ENCODE data around the gene SLC35F3. TPM values are rescaled to one million over a fixed set of nuclear protein-coding genes. Genes with fewer than 3 reads are reported as not detected.

The SLC35F3 gene
- total RNA-seq, 2 donors from 2014 or later: 14.4 to 14.8 TPM

DNA sequence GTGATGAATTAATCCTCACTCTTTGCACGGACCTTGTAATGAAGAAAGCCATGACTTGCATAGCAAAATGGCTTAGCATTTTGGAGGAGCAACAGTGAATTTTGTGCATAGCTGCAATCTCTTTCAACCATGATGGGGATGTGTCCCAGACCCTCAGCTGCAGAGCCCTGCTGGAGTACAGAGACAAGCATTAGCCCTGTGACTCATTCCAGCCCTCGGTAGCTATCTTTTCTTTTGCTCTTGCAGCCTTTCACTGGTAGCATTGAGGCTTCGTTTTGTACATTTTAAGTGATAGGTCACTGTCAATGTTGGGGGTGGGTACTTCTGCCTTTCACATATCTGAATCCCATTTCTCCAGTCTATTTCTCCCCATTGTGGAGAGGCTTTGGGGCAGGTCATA, 58.4 kb downstream of the SLC35F3 start:
- TF ChIP-seq, protein P1, sequence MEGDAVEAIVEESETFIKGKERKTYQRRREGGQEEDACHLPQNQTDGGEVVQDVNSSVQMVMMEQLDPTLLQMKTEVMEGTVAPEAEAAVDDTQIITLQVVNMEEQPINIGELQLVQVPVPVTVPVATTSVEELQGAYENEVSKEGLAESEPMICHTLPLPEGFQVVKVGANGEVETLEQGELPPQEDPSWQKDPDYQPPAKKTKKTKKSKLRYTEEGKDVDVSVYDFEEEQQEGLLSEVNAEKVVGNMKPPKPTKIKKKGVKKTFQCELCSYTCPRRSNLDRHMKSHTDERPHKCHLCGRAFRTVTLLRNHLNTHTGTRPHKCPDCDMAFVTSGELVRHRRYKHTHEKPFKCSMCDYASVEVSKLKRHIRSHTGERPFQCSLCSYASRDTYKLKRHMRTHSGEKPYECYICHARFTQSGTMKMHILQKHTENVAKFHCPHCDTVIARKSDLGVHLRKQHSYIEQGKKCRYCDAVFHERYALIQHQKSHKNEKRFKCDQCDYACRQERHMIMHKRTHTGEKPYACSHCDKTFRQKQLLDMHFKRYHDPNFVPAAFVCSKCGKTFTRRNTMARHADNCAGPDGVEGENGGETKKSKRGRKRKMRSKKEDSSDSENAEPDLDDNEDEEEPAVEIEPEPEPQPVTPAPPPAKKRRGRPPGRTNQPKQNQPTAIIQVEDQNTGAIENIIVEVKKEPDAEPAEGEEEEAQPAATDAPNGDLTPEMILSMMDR (conservative IDR thresholded peaks at IDR 0.05): no peak
- H3K27ac ChIP-seq (ENCODE audit: low read depth, low read length): no peak overlapping the region
- Mint-ChIP-seq H3K9me3 (peaks cover 13% of the 10 kb centered on the region), H3K36me3 (ENCODE audit: low read depth) (peaks cover 6% of the 10 kb centered on the region), H3K4me1 (no peaks in the 10 kb centered on the region), H3K27me3 (ENCODE audit: insufficient read depth) (peaks cover 4% of the 10 kb centered on the region), H3K4me3 (no peak overlapping the region), H3K27ac (no peak overlapping the region)
- H3K9ac ChIP-seq (ENCODE audit: extremely low read depth, low read length, poor library complexity, severe bottlenecking): no peak overlapping the region
- no peak for DNase-seq
- H3K27me3 ChIP-seq (ENCODE audit: control insufficient read depth, insufficient read depth, low read length, poor library complexity, severe bottlenecking): no peaks in the 10 kb centered on the region
- H3K4me1 ChIP-seq (ENCODE audit: control insufficient read depth, insufficient read depth, low read length): no peaks in the 10 kb centered on the region
- peaks cover 19% of the 10 kb centered on the region for H3K9me3 ChIP-seq (ENCODE audit: control insufficient read depth, low read length)
- H3K4me3 ChIP-seq (ENCODE audit: low read length): no peak overlapping the region
- H3K36me3 ChIP-seq (ENCODE audit: control insufficient read depth, insufficient read depth, low read length): no peaks in the 10 kb centered on the region
- 92 to 100% methylated on average over 1 to 3 of the region's 3 CpGs for WGBS, 2 experiments (ENCODE audit: insufficient coverage in 1 of 2, insufficient read length in 1 of 2)

DNA sequence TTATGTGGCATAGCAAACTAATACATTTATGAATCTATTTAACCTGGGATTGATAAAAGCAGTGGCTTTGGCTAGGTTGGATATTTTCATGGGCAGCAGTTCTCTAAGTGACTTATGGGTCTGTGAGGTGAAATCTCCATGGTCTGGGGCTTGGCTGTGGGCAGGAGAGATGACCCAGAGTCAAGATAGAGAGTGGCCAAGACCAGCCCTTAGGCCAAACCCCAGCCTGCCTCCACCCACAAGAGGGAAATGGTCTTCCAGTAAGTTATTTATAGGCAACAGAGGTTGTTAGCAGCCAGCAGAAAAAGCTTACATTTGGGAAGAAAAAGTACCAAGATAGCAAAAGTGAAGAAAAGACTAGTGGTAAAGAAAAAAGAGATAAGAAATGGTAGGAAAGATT, 61.4 kb downstream of the SLC35F3 start:
- peaks cover 6% of the 10 kb centered on the region for H3K36me3 Mint-ChIP-seq (ENCODE audit: low read depth)
- Histone ChIP-seq H3K36me3 (ENCODE audit: control insufficient read depth, insufficient read depth, low read length) (no peaks in the 10 kb centered on the region), H3K27ac (ENCODE audit: low read depth, low read length) (no peak overlapping the region), H3K4me3 (ENCODE audit: low read length) (no peak overlapping the region), H3K27me3 (ENCODE audit: control insufficient read depth, insufficient read depth, low read length, poor library complexity, severe bottlenecking) (no peaks in the 10 kb centered on the region), H3K9ac (ENCODE audit: extremely low read depth, low read length, poor library complexity, severe bottlenecking) (no peak overlapping the region), H3K9me3 (ENCODE audit: control insufficient read depth, low read length) (peaks cover 19% of the 10 kb centered on the region), H3K4me1 (ENCODE audit: control insufficient read depth, insufficient read depth, low read length) (no peaks in the 10 kb centered on the region)
- peaks cover 10% of the 10 kb centered on the region for H3K9me3 Mint-ChIP-seq
- TF ChIP-seq, protein P1 (conservative IDR thresholded peaks at IDR 0.05): no peak
- H3K27ac Mint-ChIP-seq: no peak overlapping the region
- peaks cover 8% of the 10 kb centered on the region for H3K4me1 Mint-ChIP-seq
- H3K27me3 Mint-ChIP-seq (ENCODE audit: insufficient read depth): no peaks in the 10 kb centered on the region
- DNase-seq: no peak
- H3K4me3 Mint-ChIP-seq: no peak overlapping the region

DNA sequence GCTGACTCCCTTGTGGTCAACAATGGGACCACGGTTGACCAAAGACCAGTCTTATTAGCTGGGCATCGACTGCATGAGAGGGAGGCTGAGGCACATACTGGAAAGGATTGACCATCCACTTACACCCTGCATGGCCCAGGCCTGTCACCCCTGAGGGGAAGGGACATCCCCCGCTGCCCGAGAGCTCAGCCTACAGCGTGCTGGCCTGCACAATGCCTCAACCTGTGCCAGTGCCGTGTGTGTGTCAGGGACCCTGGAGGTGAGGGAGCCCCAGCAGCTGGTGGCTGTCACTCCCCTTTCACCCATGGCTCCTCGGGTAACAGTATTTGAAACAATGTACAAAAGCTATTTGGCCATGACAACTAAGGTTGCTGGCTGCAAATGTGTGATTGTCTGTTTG, 67.3 kb downstream of the SLC35F3 start:
- H3K4me1 Mint-ChIP-seq: peaks cover 8% of the 10 kb centered on the region

More for the DNA sequence above, 67.3 kb downstream of the SLC35F3 start:
- no peak overlapping the region for H3K4me3 Mint-ChIP-seq
- no peak for DNase-seq
- 85 to 91% methylated on average over 4 to 7 of the region's 7 CpGs for WGBS, 2 experiments (ENCODE audit: insufficient coverage in 1 of 2, insufficient read length in 1 of 2)
- no peak overlapping the region for H3K27ac Mint-ChIP-seq
- Histone ChIP-seq H3K27ac (ENCODE audit: low read depth, low read length) (no peak overlapping the region), H3K36me3 (ENCODE audit: control insufficient read depth, insufficient read depth, low read length) (no peaks in the 10 kb centered on the region), H3K4me1 (ENCODE audit: control insufficient read depth, insufficient read depth, low read length) (no peaks in the 10 kb centered on the region), H3K4me3 (ENCODE audit: low read length) (no peak overlapping the region), H3K9me3 (ENCODE audit: control insufficient read depth, low read length) (no peaks in the 10 kb centered on the region), H3K27me3 (ENCODE audit: control insufficient read depth, insufficient read depth, low read length, poor library complexity, severe bottlenecking) (no peaks in the 10 kb centered on the region), H3K9ac (ENCODE audit: extremely low read depth, low read length, poor library complexity, severe bottlenecking) (no peak overlapping the region)
- TF ChIP-seq, protein P1 (conservative IDR thresholded peaks at IDR 0.05): no peak
- peaks cover 3% of the 10 kb centered on the region for H3K36me3 Mint-ChIP-seq (ENCODE audit: low read depth)
- H3K27me3 Mint-ChIP-seq (ENCODE audit: insufficient read depth): no peaks in the 10 kb centered on the region
- H3K9me3 Mint-ChIP-seq: no peaks in the 10 kb centered on the region
